GM18870 (cell line): ENCODE measurements around the gene GGCT.
"Not testable (repeated sequence)": the region's sequence is repeated elsewhere in the genome, so short reads cannot be mapped to it uniquely, and the experiment has no call there.

Experiments used
- ATAC-seq: cut with Tn5 transposase; IDR thresholded peaks from one replicate; pipeline ENCODE4 v1.9.1; 2021; ENCODE audit warnings: moderate library complexity; ENCODE audit not compliant: unreplicated experiment

The GGCT gene, protein sequence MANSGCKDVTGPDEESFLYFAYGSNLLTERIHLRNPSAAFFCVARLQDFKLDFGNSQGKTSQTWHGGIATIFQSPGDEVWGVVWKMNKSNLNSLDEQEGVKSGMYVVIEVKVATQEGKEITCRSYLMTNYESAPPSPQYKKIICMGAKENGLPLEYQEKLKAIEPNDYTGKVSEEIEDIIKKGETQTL

DNA sequence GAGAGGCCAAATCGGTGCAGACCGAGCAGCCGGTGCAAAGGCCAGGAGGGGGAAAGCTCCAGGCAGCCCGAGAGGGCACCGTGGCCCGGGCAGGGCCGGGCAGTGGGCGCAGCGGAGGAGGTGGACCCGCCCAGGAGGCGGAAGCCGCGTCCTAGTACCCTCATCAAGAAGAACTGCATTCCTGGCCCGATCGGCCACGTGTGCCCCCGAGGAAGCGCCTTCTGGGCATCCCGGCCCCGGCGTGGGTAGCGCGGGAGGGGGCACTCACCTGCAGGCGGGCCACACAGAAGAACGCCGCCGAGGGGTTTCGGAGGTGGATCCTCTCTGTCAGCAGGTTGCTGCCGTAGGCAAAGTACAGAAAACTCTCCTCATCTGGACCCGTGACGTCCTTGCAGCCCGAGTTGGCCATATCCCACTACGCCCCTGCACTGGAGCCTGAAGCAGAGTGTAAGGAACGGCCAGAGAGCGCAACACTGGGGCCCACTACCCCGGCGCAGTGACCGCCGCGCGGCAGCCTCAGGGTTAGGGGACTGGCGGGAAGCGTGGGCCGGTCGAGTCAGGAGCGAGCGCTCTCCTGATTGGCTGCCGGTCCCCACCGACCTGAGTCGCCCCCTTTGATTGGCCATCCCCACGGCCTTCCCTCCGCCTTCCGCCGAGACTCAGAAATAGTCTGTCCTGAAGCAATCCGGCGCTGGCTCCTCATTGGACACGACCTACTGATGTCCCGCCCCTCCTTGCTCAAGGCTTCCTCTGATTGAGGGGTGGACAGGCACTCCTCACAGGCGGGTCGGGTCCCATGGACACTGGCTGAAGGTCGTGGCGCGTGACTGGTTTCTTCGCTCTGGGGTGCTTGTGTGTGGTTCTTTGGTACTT is at the start of gene GGCT:
TSS of gene GGCT (minus strand) at position 529 of the 873 bp plus-strand sequence. CDS start at position 409, 120 bp downstream.
- ATAC-seq = peak; percentile 98

DNA sequence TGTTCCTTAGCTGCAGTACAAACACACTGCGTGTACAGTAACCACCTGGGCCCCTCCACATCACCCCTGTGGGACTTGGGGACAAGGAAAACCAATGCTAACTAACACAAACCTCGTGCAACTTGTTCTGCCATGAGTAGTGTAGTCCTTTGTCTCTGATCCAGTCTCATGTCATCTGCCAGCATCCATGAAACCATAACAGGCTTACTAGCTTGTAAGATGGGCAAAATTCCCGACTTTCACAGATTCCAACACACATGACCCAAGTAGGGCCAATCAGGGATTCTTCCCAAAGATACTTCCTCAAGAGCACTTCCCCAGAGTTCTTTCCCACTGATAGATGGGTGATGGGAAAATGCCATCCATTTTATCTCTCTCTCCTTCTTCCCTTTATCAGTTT is 48.9 kb upstream of the GGCT start:
- ATAC-seq = no peak

DNA sequence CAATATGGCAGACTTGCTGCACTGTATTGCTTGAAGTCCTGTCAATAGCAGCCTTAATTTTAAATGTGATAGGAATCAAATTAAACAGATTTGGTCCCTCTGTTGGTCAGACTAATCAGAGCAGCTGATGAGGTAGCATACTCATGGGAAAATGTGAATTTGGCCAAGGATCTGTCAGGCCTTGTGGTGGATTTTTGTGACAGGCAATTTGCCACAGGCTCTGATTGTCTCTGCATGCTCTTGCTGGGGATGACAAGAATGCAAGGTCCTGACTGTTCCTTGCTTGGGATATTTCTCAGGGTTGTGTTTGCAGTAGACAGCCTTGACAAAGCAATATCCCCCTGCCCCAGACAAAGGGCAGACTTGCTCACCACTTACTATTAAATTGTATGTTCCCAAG is 48.5 kb upstream of the GGCT start:
- ATAC-seq = no peak

DNA sequence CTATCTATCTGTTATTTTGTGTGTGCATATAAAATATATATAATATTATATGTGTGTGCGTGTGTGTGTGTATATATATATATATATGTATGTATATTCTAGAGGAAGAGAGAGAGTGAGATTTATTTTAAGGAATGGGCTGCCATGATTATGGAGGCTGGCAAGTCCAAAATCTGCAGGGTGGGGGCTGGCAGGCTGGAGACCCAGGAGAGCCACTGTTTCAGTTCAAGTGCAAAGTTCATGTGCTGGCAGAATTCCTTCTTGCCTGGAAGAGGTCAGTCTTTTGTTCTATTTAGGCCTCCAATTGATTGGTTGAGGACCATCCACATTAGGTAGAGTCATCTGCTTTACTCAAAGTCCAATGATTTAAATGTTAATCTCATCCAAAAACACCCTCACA is 47.7 kb upstream of the GGCT start:
- ATAC-seq = no peak

DNA sequence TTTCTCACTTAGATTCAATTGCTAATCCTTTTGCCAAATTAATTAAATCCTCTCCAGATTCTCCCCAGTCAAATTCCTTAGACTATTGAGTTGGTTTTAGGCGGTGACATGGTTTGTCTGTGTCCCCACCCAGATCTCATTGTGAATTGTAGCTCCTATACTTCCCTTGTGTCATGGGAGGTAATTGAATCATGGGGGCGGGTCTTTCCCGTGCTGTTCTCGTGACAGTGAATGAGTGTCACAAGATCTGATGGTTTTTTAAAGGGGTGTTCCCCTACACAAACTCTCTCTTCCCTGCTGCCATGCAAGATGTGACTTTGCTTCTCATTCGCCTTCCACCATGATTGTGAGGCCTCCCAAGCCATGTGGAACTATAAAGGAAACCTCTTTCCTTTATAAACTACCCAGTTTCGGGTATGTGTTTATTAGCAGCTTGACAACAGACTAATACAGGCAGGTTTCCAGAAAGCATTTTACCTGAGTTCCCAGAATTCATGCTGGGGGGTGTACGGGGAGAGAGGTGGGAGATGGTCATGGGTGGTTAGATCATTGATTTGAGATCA is 45.4 kb upstream of the GGCT start:
- no peak for ATAC-seq

DNA sequence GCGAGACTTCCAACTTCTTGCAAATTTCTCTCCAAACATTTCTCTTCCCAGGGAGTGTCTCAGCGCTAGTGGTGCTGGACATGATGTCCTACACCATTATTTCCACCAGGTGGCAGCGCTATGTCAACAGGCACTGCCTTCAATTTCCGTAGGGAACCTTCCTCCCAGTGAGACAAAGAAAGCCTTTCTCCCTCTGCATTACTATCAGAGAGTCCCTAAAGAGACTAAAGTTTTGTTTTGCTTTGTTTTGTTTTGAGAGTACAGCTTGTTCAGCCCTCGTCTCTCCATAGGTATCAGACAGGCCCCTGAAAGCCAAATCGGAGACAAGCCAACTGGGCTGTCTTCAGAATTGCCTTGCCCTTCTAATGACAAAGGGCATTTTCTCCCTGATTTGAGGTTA is 44.2 kb upstream of the GGCT start:
- no peak for ATAC-seq

DNA sequence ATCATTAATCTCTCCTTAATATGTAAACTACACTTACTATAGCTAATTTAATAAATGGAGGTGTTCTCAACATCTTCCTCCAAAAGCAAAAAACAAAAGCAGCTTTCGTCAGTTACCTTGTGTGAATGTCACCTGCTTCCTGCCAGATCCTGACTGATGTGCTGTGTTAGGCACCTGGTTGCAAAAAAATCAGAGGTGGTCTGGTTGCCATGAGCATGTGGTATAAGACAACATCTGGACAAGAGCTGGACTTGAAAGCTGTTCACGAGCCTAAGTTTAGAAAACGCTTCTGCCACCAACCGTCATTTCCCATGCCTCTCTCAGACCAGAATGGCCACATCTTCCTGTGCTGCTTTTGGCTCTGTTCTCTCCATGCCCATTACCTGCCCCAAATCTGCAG is 42.0 kb upstream of the GGCT start:
- no peak for ATAC-seq

DNA sequence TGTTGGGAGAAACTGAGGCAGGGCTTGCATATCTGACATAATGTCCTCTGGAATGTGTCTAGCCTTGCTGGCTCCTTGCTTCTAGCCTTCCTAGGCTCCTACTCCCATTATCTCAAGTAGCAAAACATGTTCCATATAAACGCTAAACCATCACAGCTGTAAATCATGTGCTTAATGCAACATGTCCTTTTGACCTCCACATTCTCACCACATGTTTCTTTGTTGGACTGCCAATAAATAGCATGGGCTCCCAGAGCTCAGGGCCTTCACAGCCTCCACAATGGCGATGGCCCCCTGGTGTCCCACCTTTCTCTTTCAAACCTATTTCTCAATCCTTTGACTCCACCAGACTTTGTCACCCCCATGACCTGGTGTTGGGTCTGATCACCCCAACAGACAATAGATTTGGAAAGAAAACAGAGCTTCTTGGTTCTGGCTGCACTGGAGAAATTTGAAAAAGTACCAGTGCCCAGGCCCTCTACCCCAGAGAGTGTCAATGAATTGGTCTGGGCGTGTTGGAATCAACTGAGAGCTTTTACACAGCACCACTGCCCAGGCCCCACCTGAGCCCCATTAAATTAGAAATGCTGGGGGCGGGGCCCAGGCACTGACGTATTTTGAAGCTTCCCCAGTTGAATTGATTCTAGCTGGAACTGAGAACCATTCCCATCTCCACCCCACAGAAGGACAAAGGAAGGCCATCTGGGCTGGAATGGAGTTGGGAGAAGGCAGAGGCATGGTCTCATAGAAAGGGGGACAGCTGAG is 41.3 kb upstream of the GGCT start:
- no peak for ATAC-seq

DNA sequence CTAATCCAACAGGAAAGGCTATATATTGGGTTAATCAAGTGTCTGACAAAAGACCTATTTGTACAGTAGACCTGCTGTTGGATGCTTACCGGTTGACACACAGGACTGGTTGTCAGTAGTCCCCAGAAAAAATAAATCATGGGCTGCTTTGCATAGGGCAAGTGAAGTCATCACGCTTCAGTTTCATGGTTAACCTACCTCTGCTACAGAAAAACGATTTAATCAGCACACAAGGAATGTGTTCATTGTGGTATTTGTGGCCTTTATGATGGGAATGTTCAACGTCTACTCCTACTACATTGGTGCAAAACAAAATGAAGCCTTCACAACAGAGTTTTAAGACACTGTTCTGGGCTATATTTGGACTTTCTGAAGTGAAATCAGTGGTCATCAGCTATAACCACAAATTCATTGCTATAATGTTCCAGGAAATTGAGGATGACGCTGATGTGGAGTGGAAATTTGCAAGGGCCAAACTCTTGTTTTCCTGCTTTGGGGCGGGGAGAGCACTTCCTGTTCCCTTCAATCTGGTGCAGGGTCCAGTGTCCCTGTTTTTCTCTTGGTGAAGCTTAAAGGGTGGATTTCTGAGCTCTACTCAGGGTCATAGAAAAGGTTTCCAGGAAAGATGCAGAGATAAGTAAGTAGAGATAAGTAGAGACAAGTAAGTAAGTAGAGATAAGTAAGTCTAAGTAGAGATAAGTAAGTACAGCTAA is 39.3 kb upstream of the GGCT start:
- ATAC-seq = no peak

DNA sequence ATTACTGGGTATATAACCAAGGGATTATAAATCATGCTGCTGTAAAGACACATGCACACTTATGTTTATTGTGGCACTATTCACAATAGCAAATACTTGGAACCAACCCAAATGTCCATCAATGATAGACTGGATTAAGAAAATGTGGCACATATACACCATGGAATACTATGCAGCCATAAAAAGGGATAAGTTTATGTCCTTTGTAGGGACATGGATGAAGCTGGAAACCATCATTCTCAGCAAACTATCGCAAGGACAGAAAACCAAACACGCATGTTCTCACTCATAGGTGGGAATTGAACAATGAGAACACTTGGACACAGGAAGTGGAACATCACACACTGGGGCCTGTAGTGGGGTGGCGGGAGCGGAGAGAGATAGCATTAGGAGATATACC is 38.5 kb upstream of the GGCT start:
- not testable (repeated sequence) for ATAC-seq

DNA sequence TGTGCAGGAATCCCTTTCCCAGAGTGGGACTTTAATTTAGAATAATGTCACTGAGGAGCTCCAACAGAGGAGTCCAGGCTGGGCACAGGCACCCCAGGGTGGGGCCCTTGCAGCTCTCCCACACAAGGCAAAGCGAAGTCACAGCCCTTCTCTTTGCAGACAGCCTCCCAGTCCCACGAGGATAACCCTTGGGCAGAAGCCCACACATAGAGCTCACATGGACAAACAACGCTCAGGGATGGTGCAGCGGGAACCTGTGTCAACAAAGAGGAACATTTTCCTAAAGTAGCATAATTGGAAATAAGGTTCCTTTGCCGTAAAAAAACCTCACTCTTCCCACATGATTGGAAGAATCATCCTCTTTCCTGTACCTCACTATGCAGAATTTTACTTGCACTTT is 29.3 kb upstream of the GGCT start:
- ATAC-seq = no peak

DNA sequence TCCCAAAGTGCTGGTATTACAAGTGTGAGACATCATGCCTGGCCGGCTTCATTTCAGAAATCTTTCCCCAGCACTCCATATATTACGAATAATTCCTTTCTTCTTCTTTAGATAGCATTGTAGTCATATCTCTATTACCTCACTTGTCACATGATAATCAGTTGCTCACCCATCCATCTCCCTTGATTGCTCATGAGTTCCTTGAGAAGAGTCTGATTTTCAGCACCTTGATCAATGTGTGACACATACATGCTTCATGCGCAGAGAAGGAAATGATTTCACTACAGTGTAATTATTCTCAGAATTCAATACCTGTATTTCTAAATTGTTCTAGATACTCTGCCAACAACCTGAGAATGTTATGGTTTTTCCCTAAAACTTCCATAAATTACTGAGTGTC is 26.7 kb upstream of the GGCT start:
- ATAC-seq = no peak

DNA sequence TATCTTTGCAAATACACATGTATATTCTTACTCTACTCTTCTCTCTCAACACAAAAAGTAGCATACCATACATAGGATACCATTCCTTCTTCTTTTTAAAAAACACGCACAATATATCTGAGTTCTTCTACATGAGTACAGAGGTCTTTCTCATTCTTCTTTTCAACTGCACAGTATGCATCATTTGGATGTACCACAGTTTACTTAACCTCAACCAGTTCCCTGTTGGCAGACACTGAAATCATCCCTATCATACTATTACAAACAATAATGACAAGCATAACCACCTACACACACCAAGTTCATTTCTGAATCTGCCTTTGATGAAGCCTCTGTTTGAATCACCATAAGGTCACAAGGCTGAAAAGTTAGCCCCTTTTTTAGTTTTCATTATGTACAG is 25.7 kb upstream of the GGCT start:
- no peak for ATAC-seq

DNA sequence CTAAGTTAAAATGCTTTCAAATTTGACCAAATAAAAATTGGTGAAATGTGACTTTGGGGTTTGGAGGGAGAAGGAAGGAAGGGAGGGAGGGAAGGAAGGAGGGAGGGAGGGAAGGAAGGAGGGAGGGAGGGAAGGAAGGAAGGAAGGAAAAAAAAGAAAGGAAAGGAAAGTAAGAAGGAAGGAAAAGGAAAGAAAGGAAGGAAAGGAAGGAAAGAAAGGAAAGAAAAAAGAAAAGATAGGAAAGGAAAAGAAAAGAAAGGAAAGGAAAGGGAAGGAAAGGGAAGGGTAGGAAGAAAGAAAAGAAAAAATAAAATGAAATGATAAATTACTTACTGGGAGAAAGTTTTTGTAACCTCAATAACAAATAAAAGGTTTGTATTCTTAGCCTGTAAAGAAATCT is 24.1 kb upstream of the GGCT start:
- ATAC-seq = no peak

DNA sequence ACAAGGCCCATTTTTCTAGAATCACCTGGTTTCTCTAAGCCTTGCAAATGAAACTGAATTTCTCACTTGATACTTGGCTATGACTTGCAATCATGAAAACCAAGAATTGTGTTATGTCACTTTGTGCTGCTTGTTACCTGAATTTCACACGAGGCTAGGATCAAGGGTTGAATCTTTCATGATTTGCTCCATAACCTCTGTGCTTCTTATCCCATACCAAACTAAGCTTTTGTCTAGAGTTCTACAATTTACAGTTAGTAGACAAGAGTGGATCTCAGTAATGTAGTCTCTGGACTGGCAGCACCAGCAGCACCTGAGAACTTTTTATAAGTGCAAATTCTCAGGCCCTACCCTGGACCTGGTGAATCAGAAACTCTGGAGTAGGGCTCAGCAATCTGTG is 22.7 kb upstream of the GGCT start:
- ATAC-seq = not testable (repeated sequence)

DNA sequence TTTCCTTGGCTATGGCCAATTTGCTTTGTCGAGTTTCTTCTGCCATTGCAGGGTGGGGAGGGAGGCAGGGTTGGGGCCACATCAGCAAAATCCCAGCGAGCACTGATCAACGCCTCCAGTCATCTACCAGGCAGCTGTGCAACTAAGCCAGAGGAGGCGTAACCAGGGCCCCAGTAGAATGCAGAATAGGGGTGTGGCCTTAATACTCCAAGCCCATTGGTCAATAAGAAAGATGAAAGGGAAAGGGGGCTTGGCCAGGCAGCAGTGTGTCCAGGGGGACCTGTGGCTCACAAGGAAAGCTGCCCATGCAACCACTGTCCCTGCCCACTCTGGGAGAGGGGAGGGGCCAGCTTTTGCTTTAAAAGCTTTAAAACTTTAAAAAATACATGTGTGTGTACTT is 21.5 kb upstream of the GGCT start:
- no peak for ATAC-seq

DNA sequence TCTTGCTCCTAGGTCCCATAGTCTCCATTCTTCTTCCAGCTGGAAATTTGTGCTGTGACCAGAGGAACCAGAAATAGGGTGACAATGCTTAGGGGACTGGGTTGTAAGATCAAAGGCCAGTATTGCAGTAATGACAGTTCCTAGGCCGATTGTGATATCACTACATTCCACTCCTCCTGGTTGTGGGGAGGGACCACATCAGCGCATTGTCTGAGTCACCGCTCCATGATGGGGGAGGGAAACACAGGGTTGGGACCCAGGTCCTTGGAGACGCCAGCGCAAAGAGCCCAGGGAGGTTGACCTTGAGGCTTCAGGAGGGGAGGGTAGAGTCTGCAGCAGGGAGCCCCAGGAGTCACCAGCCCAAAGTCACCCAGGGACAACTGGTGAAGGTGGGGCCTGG is 20.8 kb upstream of the GGCT start:
- ATAC-seq = no peak

DNA sequence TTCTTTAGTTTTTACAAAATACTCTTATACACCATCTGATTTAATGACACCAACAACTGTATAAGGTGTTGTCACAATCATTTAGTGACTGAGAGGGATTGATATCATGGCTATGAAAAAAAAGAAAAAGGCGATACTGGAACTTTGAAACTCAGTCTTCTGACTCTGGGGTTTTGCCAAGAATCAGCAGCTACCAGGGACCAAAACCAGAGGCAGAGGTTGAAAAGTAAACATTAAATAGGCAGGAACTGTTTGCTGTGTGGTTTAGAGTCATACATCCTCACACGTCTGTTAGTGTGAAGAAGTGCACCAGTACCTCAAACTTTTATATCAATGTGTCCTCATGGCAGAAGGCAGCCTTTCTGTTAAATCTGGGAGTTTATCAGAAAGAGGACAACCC is 19.9 kb upstream of the GGCT start:
- ATAC-seq = no peak

DNA sequence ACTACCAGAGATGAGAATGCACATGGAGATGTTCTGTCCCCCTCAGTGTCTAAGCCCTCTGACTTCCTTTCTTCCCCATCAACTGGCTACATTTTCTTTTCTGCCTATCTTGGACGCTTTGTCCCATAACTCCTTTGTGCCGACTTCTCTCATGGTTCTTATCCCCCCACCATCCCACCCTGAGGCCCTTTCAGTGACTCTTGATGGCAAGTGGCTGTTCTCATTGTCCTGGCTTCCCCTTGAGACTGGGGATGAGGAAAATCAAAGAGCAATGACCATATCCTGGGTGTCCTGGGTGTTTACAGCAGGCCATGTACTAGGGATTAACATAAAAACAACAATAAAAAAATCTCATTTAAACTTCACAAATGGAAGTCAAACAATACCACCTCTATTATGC is 18.8 kb upstream of the GGCT start:
- ATAC-seq = no peak

DNA sequence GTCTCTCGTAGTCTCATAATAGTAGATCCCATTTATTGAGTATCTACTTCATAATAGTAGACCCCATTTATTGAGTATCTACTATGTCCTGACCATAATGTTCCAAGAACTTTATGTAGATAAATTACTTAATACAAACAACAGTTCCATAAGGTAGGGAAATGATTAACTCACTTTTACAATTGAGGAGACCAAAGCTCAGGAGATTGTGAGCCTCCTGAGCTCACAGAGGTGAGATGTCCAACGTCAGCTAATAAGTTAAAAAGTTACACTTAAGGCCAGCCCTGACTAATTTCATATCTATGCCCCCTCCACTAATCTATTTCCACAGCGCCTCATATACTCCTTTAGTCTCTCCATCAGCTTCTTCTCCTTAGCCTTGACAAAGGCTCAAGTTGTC is 17.5 kb upstream of the GGCT start:
- ATAC-seq = no peak

DNA sequence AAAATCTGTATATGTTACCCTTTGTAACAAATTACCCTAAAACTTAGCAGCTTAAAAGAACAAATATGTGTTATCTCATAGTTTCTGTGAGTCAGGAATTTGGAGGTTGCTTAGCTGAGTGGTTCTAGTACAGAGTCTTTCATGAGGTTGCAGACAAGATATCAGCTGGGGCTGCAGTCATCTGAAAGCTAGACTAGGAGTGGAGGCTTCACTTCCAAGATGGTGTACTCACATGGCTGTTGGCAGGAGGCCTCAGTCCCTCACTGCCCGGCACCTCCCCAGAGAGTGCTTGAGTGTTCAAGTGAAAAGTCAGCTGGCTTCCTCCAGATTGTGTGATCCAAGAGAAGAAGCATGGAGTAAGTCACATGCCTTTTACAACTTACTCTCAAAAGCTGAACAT is 16.9 kb upstream of the GGCT start:
- no peak for ATAC-seq
